ENCODE results near the gene ATG4B. TPM values are rescaled to one million over a fixed set of nuclear protein-coding genes. Genes with fewer than 3 reads are reported as not detected.
A peak's percentile ranks its signal among the peaks of the same experiment; 100 is the strongest.

The ATG4B gene
- polyA plus RNA-seq, 1 experiment, result 82.4 TPM

GRCh38 chr2:241689306-241689705 is 51.8 kb downstream of the ATG4B start:
- Histone ChIP-seq H3K9me3 (ENCODE audit: control insufficient read depth, insufficient read depth, low read length) (no peaks in the 10 kb centered on the region; the same call in 1 of the 2 replicates), H3K27me3 (ENCODE audit: control insufficient read depth, insufficient read depth, low read length) (no peaks in the 10 kb centered on the region), H3K4me3 (ENCODE audit: low read depth, low read length) (no peak overlapping the region), H3K27ac (ENCODE audit: low read depth, low read length) (no peak overlapping the region)
- ChIA-PET CTCF (interaction anchor here (2.0 kb wide), 1 partner anchor 13 kb away, joined by 9 read pairs; the partner anchor contains the start of gene ING5), POLR2A (interaction anchor here (1.0 to 4.0 kb wide), 3 partner anchors 9 to 131 kb away, joined by 3 to 41 read pairs (median 6); partner anchors contain the start of genes BOK and ING5)
- no peak for TF ChIP-seq CTCF (IDR thresholded peaks at IDR 0.05; ENCODE audit: low read depth, low read length)
- no peak for DNase-seq (ENCODE audit: low read depth, low spot score)

GRCh38 chr2:241690202-241690717 is 52.8 kb downstream of the ATG4B start:
- CTCF ChIA-PET, result no interaction called here
- Histone ChIP-seq H3K9me3 (ENCODE audit: control insufficient read depth, insufficient read depth, low read length) (no peaks in the 10 kb centered on the region; the same call in 1 of the 2 replicates), H3K27ac (ENCODE audit: low read depth, low read length) (no peak overlapping the region), H3K4me3 (ENCODE audit: low read depth, low read length) (no peak overlapping the region), H3K27me3 (ENCODE audit: control insufficient read depth, insufficient read depth, low read length) (no peaks in the 10 kb centered on the region)
- DNase-seq (ENCODE audit: low read depth, low spot score), result no peak
- TF ChIP-seq CTCF (IDR thresholded peaks at IDR 0.05; ENCODE audit: low read depth, low read length), result no peak
- POLR2A ChIA-PET, result no interaction called here

GRCh38 chr2:241692448-241692847 is 55.0 kb downstream of the ATG4B start:
- H3K9me3 ChIP-seq (ENCODE audit: control insufficient read depth, insufficient read depth, low read length), result no peaks in the 10 kb centered on the region
- H3K27ac ChIP-seq (ENCODE audit: low read depth, low read length), result peak overlapping the region; percentile 70
- TF ChIP-seq CTCF (IDR thresholded peaks at IDR 0.05; ENCODE audit: low read depth, low read length), result no peak
- no peaks in the 10 kb centered on the region for H3K27me3 ChIP-seq (ENCODE audit: control insufficient read depth, insufficient read depth, low read length)
- peak; percentile 72 for DNase-seq (ENCODE audit: low read depth, low spot score)
- ChIA-PET POLR2A (interaction anchor here (0.7 to 1.8 kb wide), 3 partner anchors 9 to 377 kb away, joined by 4 to 20 read pairs (median 8); partner anchors contain the start of gene ING5), CTCF (no interaction called here)
- H3K4me3 ChIP-seq (ENCODE audit: low read depth, low read length), result no peak overlapping the region

GRCh38 chr2:241695651-241696050 is 58.2 kb downstream of the ATG4B start:
- TF ChIP-seq CTCF (IDR thresholded peaks at IDR 0.05; ENCODE audit: low read depth, low read length), result no peak
- Histone ChIP-seq H3K27me3 (ENCODE audit: control insufficient read depth, insufficient read depth, low read length) (no peaks in the 10 kb centered on the region), H3K4me3 (ENCODE audit: low read depth, low read length) (no peak overlapping the region), H3K27ac (ENCODE audit: low read depth, low read length) (no peak overlapping the region), H3K9me3 (ENCODE audit: control insufficient read depth, insufficient read depth, low read length) (no peaks in the 10 kb centered on the region)
- ChIA-PET POLR2A (no interaction called here), CTCF (no interaction called here)
- no peak for DNase-seq (ENCODE audit: low read depth, low spot score)

GRCh38 chr2:241701149-241701398 is 63.6 kb downstream of the ATG4B start:
- peak; percentile 28; the same call in 1 of the 2 replicates for TF ChIP-seq CTCF (IDR thresholded peaks at IDR 0.05; ENCODE audit: low read depth, low read length)
- ChIA-PET CTCF (interaction anchor here (0.7 kb wide), 1 partner anchor 184 kb away, joined by 4 read pairs; no protein-coding TSS in a partner anchor), POLR2A (interaction anchor here (1.0 to 3.5 kb wide), 5 partner anchors 9 to 34 kb away, joined by 5 to 41 read pairs (median 17); partner anchors contain the start of genes D2HGDH and DTYMK)
- Histone ChIP-seq H3K27me3 (ENCODE audit: control insufficient read depth, insufficient read depth, low read length) (no peaks in the 10 kb centered on the region), H3K4me3 (ENCODE audit: low read depth, low read length) (peak overlapping the region; percentile 74), H3K27ac (ENCODE audit: low read depth, low read length) (no peak overlapping the region), H3K9me3 (ENCODE audit: control insufficient read depth, insufficient read depth, low read length) (peaks cover 2% of the 10 kb centered on the region)
- DNase-seq (ENCODE audit: low read depth, low spot score), result peak; percentile 21
